ENCODE results near the gene BACE2. TPM values are rescaled to one million over a fixed set of nuclear protein-coding genes. Genes with fewer than 3 reads are reported as not detected.
"Not testable (repeated sequence)": the region's sequence is repeated elsewhere in the genome, so short reads cannot be mapped to it uniquely, and the experiment has no call there.

Gene BACE2
- total RNA-seq, 1 donor from 2014 or later: 43.2 TPM

- DNase-seq: no peak
Measured at GRCh38 chr21:41282412-41282811, 114.5 kb downstream of the BACE2 start.

- DNase-seq: peak; percentile 90
Measured at GRCh38 chr21:41283211-41283818, 115.4 kb downstream of the BACE2 start.

- no peak for DNase-seq
Measured at GRCh38 chr21:41289431-41289830, 121.5 kb downstream of the BACE2 start.

GRCh38 chr21:41290106-41290799 is 122.3 kb downstream of the BACE2 start:
- no peak for DNase-seq

- DNase-seq: no peak
Measured at GRCh38 chr21:41294548-41295231, 126.7 kb downstream of the BACE2 start.

GRCh38 chr21:41295721-41296254 is 127.8 kb downstream of the BACE2 start:
- DNase-seq: no peak

GRCh38 chr21:41302976-41303375 is 135.0 kb downstream of the BACE2 start:
- DNase-seq: no peak

GRCh38 chr21:41304068-41304720 is 136.2 kb downstream of the BACE2 start:
- DNase-seq: no peak

GRCh38 chr21:41307219-41307618 is 139.3 kb downstream of the BACE2 start:
- DNase-seq: no peak

GRCh38 chr21:41313285-41314164 is 145.6 kb downstream of the BACE2 start:
- not testable (repeated sequence) for DNase-seq

- no peak for DNase-seq
Measured at GRCh38 chr21:41315726-41316125, 147.8 kb downstream of the BACE2 start.

- peak; percentile 8 for DNase-seq
Measured at GRCh38 chr21:41316200-41317062, 148.5 kb downstream of the BACE2 start, which contains the start of gene FAM3B. TSS of gene FAM3B (plus strand) at chr21:41316801. CDS start at chr21:41316880, 79 bp downstream.

- DNase-seq: no peak
Measured at GRCh38 chr21:41317063-41317392, 149.1 kb downstream of the BACE2 start.

- no peak for DNase-seq
Measured at GRCh38 chr21:41317458-41317857, 149.5 kb downstream of the BACE2 start.

GRCh38 chr21:41318218-41318617 is 150.3 kb downstream of the BACE2 start:
- DNase-seq: no peak

- DNase-seq: no peak
Measured at GRCh38 chr21:41319273-41319672, 151.3 kb downstream of the BACE2 start.

- DNase-seq: no peak
Measured at GRCh38 chr21:41321211-41321907, 153.4 kb downstream of the BACE2 start.

GRCh38 chr21:41321908-41322495 is 154.0 kb downstream of the BACE2 start:
- DNase-seq: no peak

All from tongue (tissue), 2 donors.